NCI-H1092 treated with DMSO at 0.1 percent for 48 hours (cell line): ENCODE measurements around the gene URB1.

ENCODE experiments used
- DNase-seq: peaks from one replicate; lab custom pipeline; 2025; lab: John Stamatoyannopoulos, UW

The URB1 gene

DNA sequence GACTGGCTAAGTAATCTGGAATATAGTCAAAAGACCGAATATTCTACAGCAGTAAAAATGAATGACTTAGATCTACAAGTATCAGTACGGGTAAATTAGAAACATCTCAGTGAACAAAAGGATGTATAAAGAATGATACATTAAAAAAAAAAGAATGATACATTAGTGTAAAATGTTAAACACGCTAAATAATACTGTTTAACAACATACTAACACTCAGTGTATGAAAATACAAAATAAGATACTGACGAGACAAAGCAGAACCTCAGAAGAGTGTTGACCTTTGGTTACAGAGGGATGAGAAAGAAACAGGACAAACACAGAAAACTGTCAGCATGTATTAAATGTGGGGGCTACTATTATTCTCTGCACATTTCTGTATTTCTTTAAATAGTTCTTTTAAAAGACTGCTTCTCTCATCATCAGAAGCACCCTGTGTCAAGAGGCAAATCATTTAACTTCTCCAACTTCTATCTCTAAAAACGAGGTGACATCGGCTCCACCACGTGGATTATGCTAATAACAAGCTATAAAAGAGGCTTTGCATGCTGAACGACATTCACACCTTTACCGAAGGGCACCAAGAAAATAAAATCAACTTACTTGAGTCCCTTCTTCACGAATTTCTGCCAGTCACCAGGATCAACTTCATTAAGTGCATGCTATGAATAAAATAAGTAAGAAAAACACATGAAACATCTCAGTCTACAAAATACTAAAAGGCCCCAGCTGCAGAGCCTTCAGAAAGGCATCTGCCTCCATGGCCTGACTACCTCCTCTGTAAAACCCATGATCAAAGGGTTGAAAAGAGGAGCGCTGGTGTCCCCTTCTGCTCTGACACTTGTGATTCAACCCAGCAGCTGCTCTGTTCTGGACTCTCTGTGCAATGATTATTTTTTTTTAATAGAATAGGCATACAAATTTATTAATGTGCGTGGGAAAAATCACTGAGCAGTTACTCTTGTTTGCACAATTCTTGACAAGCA, 51.7 kb downstream of the URB1 start:
- DNase-seq: no peak

DNA sequence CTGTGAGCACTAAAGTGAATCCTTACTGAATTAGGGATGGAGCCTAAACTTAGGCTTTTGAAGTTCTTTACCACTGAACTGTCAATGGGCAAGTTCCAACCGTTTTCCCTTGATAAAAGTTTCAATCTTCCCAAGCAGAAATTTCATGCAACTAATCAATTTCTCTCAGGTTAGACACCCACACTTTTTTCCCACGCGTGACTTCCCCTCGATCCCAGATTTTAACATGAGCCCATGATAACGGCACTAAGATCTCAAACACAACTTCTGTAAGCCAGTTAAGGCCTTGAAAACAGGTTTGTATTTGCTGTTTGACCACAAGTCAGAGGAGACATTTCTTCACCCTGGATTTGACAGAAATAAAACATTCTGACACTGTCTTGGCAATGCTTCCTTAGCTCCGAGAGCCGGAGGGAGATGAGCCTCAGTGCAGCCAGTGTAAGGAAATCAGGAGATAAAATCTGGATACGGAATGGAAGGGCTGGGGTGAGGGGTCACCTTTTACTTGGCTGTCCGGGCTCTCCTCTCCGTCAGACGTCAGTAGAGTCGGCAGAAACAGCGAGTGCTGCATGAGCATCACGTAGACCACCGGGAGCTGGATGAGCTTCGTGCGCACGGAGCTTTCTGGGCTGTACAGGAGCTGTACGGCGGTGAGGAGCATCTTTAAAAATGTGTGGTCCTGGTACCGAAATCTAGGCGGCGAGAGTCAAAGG, 54.4 kb downstream of the URB1 start:
- DNase-seq: no peak

DNA sequence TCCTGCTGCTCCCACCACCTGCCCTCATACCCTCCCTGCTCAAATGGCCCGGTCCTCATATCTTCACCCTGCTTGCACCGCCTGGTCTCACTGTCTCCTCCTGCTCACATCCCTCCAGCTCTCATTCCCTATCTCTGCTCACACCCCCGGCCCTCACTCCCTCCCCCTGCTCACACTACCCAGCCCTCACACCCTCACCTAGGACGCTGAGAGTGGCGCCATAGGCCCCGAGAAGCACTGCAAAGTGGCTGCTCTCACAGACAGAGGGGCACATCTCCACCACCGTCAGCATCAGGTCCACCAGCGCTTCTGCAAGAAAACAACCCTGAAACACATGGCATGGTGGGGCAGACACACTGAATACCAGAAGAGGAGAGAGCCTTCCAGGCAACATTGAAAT, 55.6 kb downstream of the URB1 start:
- DNase-seq: no peak

DNA sequence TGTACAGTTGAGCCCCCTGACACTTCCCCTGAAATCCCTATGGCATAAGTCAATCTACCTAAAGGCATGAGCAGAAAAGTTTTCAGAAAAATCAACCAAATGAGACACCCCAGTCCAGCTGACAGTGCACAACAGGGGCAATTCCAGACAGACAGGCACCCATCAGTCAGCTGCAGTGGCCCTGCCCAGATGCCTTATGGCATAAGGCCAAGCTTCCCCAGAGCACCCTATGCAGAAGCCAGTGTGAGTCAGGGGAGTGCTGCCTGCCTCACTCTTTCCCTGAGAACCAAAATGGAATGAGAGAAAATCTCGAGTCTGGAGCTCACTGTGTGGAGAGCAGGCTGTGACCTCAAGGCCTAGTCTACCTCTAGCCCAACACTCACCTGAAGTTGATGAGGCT, 56.1 kb downstream of the URB1 start:
- DNase-seq: no peak

DNA sequence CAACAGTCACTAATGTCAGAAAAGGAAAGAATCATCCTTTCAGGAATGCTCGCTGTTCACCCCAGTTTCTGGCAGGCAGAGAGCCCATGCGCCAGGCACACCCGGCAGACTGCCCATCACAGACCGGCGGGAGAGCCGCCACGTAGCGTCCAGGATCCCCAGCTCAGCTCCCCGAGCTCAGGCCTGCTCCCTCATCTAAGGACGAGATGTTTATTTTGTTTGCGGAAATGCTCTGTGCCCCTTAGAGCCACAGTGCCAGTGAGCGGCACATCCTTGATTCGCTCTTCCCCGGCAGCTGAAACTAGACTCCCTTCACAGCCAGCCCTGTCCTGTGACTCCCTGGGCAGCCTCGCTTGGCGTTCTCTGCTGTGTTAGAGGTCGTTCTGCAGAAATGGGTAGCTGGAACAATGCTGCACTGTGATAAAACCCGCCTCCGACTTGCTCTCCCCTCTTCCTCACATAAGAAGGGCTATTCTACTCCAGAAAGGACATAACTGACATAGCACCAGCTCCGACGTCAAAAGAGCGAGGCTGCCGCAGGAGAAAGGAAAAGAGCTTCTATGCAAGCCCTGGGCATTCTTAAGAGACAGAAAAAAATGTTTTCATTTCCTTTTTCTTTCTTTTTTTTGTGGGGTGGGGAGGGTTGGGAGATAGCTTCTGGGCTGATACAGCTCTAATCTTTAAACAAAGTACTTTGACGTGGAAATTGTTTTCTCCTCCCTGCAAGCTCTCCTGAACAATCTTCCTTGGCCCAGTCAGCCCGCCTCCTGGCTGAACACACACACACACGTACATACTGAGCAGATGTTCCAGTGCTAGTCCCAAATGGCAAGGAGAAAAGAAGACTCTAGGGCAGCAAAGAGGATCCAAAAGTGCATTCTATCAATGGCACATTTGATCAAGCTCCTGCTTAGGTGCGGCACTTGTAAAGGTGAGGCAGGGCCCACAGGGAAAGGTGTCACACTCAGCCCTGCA, 56.9 kb downstream of the URB1 start:
- DNase-seq: no peak

DNA sequence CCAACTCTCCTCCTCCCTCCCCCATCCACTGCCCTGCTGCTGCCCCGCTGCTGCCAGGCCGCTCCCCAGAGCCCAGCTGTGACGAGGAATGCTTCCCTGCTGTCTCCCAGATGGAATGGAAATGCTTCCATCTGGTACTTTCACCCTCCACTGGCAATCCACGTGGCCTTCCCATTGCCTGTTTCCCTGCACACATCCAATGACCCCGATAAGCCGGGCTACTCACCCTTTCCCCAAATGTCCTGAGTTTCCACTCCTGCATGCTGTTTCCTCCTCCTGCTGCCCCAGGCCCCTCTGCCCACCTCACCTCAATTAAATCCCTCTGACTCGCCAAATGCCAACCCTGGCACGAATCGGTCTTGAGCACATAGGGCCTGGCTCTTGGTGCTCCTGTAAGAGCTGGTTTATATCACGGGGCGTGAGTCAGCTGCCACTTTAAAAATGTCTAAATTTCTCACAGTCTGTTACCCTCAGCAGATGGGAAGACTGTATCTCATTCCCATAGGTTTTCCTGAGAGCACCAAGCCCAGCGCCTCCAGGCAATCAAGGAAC, 57.8 kb downstream of the URB1 start:
- no peak for DNase-seq

DNA sequence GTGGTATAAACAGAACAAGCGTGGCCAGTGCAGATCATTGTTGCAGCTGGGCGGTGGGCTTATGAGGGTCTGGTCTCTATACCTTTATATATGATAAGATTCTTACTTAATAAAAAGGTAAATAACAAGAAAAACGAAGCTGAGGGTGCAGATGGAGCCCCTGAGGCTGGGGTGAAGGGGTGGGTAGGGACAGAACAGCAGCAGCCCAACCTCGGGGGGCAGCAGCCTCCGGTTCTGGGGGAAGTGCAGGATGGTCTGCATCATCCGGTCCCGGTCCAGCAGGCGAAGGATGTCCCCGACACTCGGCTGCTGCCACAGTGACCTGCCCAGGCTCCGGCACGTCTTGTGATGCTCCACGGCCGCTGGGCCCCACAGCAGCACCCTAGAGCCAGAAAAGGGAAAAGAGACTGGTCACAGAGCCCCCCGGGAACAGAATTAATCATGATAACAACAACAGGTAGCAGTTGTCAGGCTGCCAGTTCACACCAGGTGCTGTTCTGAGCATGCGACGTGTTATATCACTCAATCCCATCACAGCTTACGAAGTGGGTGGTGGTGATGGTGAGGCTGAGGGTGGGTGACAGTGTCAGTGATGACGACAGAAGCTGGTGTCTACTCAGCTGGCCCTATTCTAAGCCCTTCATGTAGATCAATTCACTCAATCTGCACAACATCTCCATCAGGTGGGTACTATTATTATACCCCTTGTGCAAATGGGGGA, 58.7 kb downstream of the URB1 start:
- DNase-seq: no peak

DNA sequence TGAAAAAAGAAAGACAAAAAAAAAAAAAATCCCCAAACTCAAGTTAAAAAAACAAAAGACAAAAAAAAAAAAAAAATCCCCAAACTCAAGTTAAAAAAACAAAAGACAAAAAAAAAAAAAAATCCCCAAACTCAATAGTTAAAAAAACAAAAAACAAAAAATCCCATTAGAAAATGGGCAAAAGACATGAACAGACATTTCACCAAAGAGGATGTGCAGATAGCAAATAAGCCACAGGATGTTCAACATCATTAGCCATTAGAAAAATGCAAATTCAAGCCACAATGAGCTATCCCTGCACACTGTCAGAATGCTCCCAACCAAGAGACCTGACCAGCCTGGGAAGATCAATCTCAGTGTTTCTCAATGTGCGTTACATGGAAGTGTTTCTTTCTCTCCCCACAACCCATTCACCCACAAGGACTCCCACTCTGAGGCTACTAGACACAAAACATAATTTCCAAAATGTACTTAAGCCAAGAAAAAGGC, 60.3 kb downstream of the URB1 start:
- DNase-seq: no peak

DNA sequence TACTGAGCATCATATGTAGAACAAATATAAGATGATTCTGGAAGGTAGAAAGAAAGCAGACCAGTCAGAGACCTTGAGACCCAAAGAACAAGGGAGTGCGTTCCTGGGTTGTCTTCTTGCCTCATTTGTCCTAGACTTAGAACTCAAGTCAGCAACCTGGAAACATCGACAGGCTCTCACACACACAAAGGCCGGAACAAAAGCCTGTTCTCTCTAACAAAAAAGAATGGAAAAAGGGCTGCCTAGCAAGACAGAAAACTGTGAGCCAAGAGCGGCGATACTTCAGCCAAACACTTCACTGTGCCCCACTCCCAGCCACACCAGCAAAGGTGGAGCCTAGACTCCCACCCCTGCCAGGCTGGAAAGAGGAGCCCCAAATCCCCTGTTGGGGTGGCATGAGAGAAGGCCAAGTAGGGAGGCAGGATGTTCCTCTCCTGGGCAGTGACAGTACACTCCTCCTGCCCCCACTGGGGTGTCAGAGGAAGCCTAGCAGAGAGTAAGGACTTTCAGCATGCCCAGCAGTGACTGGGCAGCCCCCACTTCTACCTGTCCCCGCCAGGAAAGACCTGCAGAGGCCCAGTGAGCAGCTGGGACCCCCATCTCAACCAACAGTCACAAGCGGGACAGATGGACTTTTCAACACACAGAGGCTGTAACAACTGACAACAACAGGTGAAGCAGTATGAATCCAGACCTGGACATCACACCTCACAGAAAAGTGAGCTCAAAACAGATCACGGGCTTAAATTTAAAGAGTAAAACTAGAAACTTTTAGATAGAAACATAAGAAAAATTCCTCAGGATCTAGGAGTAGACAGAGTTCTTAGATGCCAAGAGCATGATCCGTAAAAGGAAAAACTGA, 61.1 kb downstream of the URB1 start:
- DNase-seq: no peak

DNA sequence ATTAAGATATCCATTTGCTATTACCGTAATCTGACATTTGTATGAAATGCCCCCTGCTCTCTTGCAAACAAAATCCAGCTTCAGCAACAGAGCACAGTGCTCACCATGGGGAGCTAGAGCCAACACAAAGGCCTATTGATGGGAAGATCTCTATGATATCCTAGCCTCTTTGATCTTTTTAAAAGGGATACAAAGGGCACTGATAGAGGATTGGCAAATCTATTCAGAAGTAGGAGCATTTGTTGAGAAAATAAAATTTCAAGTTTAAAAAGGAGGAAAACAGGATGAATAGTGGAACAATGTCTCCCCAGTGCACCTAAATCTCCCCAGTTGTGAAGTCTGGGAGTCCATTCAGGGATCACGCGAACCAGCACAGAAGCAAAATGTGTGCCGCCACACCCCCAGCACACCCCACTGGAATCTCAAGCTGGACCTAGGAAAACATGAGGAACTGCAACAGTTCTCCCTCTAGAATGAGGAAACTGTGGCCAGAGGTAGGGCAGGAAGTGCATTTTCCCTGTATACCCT, 62.0 kb downstream of the URB1 start:
- no peak for DNase-seq

DNA sequence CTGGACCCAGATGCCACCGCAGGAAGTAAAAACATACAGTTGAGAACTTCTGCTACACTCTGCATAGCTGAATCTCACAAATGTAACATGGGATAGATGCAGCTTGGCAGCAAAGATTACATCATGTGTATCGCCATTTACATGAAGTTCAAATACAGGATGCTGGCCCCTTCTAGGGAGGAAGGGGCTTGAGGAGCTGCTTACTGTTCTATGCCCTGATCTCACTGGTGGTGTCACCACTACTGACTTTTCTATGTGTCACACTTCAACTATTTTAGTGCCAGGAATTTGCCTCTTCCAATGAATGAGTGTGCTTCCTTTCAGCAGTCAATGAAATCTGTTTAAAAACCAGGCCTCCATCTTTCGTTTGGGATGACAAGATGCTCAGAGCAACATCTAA, 63.0 kb downstream of the URB1 start:
- no peak for DNase-seq

DNA sequence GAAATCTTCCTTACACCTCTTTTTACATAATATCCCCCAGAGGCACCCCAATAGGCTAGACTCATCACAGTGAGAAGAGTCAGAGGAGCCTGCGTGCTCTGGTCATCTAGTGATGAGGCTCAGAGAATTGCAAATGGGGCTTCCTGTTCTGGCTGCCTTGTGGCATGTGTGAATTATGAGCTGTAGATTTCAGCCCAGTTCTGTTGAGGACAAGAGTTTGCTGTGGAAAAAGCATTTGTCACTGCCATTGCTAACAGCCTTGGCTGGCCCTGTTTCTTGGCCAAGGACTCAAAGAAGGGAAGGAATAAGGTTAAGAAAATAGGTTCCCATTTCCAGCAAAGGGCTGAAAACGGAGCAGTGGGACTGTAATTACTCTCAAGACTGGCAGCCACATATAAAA, 63.5 kb downstream of the URB1 start:
- no peak for DNase-seq

DNA sequence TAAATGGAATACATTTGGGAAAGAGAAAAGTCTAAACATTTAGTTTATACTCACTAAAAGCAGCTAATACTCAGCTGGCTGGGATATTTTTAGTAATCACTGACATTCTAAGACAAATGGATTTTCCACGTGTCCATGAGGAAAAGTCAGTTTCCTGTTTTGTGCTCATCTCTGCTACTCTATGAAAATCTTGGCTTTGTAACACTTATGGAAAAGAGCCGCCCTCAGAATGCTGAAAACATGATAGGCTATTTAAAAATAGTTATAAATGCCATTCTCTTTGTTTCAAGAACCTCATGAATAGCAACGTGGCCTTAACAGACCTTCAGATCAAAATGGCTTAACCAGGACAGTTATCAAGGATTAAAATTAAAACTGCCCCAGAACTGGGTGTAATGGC, 64.2 kb downstream of the URB1 start:
- DNase-seq: no peak

DNA sequence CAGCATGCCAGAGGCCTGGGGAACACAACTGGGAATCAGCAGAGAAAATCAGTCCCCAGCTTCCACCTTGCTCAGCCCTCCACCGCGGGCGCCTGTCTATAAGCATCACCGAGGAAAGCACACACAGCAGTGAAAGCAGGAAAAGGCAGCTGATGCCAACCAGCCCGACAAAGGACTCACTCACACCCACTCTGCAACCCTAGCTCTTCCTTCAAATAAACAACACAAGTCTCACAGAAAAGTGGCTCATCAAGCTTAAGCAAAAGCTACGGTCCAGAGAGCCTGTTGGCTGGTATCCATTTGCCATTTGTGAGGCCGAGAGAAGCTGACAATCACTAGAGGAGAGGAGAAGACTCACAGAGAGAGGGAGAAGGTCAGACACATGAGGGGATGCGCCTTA, 67.1 kb downstream of the URB1 start:
- peak; percentile 26 for DNase-seq

DNA sequence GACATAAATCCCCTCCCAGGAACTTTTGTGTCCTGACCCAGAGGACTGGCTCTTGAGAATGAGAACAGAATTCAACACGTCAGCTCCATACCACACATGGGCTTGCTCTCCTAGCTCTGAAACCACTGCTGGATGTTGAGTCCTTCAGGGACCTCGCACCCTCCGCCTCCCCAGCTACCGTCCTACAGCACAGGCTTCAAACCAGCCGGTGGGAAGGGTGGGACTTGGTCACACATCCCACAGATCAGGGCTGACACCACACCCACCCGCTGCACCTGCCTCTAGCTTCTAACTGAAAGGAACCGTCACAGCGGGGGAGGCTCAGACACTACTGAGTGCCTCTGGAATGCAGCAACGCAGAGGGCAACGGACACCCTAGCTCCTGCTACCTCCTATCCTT, 70.1 kb downstream of the URB1 start:
- DNase-seq: no peak

DNA sequence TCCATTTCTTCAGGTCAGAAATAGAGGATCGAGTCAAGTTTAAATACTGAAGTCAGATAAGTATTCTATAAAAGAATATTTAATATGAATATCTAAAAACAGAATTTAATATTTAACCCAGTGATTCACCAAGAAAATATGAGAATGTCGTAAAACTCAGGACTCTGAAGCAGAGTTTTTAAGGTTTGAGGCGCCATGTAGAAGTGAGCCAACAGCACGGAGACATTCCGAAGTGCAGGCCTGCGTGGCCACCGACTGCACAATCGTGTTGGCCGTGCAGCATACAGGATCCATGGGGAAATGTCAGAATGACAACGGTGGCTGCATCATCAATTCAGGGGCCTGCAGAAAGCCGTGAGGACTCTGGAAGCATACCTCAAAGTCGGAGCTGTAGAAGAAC, 70.7 kb downstream of the URB1 start:
- DNase-seq: no peak

DNA sequence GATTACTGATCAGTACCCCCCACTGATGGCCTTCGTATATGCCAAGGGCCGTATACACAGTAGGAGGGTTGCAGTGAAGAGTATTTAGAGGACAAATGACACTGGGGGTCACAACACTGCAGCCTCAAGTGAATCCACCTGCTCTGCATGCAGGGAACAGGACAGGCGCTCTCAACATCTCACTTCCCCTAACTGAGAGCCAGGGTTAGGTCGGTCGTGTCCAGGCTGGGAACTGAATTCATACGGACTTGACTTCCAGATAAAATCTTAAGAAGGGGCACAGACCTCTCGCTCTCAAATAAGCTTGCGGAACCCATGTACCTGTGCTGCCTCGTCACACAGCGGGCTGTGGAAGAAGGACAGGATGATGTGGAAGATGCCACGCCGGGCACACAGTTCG, 71.3 kb downstream of the URB1 start:
- no peak for DNase-seq

DNA sequence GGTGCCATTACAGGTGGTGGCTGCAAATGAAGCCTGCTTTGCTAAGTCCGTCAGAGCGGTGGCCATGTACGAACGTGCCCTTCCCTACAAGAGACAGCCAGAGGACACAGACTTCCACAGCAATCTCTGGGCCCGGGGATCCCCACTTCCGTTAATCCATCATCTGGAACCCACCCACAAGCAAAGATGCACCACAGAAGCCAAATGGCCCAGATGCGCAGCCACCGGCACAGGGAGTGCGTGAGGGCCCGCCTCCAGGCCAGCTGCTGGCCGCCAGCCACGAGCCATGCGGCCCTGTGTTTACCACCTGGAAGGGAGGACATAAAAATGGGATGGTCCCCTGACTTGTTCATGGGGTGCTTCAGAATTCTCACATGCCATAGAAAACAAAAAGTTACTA, 72.1 kb downstream of the URB1 start:
- no peak for DNase-seq

DNA sequence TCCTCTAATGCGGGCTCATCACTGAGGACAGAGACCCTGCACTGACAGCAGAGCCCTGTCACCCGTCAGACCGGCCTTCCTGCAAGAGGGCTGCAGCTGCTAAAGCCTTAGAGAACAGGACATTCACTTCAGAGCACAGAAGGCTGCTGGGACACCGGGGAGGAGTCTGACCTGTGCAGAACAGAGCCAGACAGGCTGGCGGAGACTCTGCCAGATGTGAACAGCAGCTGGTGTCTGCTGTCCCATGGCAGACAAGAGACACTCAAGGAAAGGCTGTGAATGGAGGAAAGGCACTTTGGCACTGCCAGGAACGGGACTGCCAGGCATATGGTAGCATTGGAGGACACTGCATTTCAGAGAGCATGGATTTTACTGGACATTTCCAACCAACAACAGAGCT, 72.8 kb downstream of the URB1 start:
- DNase-seq: no peak

DNA sequence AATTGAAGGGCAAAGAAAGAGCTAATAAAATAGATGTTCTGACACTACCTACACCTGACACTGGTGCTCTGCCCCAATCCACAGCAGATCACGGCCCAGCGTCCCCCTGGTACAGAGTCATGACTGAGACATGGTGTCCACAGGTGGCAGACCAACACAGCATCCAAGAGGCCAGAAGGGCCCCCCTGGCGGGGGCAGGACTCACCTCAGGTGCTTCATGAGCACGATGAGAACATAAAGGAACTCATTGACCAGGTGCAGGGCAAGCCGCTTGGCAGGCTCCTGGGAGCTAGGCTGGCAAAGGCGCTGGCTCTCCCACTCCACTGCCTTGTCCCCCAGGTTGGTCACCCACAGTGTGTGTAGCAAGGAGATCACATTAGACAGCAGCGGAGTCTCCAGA, 73.8 kb downstream of the URB1 start:
- DNase-seq: no peak
